HG03575 (cell line): Measurements from ENCODE around the gene SPNS2.

Experiments
- ATAC-seq: cut with Tn5 transposase; IDR thresholded peaks from one replicate; pipeline ENCODE4 v1.9.1; 2021; ENCODE audit not compliant: unreplicated experiment, insufficient number of reproducible peaks, low FRiP score; ENCODE audit errors: extremely low read depth

SPNS2 gene

DNA sequence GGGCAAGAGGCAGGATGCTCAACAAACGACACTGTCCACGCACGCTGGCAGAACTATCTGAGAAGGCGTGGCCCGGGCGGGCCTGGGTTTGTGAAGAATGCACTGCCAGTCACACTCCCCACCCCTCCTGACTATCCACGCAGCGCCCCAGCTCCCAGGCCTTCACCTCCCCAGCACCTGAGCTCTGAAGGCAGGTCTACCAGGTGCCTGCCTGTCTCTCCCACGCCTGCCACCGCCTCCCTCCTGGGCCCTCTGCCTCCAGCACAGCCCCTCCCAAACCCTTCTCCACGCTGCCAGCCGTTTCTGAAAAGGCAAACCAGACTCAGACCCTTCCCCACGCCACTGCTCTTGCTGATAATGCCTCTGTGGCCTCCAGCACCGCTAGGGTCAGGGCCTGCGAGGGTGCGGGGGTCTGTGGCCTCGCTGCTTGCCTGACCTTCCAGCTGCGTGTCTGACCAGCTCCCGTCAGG, 44.9 kb downstream of the SPNS2 start:
- no peak for ATAC-seq

DNA sequence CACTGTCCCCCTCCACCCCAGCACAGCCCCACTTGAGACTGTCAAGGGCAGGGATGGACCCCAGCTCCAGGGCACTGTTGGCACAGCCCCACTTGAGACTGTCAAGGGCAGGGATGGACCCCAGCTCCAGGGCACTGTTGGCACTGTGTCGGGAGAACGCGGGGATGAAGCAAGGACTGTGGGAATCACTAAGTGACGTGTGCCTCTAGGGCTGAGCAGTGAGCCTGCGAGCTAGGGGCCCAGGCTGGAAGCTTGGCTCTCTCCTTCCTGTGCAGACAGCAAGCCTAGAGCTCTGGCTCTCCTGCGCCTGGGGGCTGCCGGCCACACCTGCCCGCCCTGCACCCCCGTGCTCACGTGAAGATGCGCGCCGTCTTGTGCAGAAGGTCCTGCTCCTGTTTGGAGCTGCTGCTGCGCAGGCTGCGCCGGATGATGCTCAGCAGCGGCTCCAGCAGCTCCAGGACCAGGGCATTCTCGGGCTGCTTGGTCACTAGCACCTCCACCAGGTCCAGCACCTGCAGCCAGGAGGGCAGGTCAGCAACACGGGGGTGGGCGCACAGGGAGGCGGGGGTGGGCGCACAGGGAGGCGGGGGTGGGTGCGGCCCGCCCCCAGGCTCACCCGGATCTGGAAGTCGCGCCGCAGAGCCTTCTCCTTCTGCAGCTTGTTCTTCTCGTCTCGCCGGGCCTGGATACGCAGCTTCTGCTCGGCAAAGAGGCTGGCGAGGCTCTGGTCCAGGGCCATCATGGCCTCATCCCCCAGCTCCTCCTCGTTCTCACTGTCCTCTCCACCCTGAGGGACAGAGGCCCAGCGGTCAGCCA, 45.7 kb downstream of the SPNS2 start:
- ATAC-seq, result no peak

DNA sequence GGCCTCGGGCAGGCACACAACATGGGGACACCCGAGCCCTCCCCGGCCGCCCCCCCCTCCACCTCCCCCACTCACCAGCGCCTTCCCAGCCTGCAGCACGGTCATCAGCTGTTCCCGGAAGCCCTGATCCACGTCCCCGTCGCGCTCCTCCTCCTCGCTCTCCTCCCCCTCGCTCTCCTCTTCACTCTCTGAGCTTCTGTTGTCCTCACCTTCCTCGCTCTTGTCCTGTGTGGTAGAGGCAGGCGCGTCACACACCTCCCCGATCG, 46.2 kb downstream of the SPNS2 start:
- ATAC-seq, result no peak

DNA sequence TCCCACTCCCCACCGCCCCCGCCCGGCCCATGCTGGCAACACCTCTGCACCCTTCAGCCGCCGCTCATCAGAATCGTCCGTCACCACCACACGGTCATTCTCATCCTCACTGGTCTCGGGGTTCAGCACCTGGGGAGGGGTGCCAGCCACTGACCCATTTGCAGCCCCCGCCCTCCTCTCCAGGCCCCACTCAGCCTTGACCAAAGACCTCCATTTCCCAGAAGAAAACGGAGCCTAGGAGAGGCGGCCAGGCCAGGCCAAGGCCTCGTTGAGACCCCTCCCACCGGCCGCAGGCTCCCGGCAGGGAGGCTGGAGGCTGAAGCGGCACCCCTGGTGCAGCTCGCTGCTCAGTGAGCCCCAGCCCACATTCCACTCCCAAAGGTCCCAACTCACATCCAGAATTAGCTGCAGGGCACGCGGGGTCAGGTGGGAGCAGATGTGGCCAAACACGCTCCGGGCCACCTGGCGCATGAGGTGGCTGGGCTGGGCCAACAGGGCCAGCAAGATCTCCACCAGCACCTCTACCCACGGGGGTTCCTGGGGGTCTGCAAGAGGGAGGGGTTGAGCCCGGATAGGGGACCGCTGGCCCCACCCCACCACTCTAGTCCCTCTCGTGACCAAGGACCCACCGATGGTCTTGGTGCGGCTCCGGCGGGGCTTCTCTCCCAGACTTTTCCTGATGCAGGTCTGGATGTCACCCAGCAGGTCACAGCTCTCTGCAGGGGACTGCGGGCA, 46.7 kb downstream of the SPNS2 start:
- ATAC-seq, result no peak

DNA sequence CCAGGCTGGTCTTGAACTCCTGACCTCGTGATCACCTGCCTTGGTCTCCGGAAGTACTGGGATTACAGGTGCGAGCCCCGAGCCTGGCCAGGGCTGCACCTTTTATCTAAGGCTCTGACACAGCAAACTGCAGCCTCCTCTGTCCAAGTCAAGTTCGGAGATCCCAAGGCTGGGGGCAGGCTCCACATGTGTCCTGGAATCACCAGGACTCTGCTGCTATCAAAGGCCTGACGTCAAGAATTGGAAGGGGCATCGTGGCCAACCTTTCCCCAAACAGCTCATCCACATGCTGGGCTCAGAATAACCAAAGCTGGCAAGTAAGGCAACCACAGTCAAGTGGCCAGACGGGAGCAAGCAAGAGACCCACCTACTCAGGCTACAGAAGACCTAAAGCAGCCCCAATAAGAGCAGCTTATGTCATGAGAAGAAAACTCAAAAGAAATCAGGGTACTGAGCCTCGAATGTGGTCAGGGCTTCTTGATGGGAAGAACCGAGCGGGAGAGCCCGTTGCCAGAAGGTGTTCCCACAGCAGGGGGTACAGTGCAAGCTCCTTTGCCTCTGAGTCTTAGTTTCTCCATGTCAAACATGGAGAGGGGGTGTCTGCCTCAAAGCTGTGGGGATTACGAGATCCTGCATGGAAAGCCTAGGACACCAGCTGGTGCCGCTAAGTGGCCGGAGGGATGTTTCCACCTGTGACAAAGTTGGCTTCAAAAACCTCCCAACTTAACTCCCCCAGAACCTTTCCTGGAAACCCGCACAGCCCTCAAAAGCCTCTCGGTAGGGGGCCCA, 48.6 kb downstream of the SPNS2 start:
- ATAC-seq, result no peak

DNA sequence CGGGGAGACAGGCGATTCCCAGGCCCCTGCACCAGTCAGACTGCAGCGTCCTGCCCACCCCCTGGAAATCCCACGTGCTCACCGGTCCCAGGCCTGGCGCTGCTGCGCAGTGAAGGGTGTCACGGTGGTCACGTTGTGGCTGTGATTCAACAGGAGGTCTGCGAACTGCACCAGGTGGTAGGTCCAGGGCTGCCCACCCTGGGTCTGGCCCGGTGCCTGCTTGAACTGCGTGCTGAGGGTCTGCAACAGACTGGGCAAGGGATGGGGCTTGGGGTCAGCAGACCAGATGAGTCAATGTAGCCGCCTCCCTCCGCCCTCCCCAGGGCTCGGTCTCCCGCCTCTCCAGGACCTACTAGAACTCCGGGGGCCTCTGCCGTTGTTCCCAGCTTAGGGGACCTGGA, 49.4 kb downstream of the SPNS2 start:
- ATAC-seq, result no peak

DNA sequence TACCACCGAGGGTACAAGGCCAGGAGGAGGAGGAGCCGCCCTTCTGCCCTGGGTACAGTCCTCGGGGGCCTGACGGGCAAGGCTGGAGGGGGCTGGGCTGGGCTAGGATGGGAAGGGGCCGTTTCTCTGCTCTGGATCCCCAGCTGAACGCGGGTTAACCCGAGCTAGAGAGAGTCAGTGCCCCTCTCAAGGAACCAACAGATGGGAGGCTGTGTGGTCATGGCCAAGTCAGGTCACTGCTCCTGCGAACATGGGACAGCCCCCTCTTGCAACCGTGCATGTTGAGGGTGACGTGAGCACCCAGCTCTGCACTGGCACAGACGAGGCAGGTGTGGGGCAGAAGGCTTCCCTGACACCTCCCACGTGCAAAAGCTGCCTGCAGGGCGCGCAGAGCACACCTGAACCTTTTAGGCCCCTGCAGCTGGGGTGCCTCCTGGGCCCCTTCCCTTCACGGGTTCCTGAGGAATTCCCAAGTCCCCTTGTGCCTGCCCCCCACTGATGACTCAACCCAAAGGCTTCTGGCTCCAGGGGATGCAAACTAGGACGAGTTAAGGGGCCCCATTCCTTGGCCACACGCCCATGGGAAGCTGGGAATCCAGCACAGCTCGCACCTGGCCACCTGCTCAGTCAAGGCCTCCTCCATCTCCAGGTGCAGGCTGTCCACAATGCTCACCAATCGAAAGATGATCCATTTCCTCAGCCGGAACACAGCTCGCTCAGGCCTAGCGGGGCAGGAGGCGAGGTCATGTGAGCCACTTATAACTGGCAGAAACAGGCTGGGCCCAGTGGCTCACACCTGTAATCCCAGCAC, 50.2 kb downstream of the SPNS2 start:
- no peak for ATAC-seq

DNA sequence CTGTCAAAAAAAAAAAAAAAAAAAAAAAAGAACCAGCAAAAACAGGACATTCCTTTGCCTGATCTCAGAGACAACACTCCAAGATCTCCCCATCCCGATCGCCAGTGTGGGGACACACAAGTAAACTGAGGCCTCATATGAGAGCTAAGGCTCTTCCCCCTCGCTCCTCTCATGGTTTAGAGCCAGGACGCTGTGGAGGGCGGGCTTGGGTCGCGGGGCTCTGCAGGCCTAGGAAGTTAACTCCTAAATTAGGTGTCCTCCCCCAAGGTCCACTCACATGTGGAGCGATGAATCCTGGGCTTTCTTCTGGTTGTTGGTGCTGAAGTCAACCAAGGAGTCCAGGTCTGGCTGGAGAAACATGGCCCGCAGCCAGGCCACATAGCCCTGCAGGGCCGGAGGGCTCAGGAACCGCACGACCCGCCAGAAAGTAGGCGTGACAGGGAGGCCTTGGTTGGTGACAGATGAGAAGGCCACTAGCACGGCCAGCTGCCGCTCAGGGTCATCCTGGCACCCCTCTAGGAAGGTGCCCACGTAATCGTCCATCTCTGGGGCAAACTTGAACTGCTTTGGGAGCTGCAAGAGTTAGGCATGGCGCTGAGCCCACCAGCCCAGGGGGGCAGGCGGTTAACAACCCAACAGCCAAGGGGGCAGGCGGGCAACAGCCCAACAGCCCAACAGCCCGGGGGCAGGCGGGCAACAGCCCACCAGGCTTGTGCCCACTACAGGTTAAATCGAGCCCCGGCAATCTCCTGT, 51.3 kb downstream of the SPNS2 start:
- no peak for ATAC-seq

DNA sequence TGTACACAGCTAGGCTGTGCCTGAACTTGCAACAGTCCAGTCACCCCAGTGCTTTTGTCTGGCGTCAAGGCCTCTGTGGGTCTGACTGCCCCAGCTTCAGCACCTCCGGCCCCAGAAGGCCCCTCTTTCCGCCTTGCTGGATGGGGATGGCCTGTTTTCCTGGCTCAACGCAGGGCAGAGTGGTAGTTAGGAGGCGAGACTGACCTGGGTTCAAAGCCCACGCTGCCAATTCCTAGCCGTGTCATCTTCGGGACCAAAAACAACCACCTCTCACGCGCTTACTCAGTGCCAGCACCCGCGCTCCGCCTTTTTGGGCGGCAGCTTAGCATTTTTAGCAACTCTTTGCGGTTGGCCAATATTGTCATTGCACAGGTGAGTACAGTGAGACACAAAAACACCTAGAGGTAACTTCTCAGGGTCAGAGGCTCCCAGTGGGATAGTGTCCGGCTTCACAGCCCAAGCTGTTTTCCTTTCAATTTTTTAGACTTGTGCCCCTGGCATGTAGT, 51.9 kb downstream of the SPNS2 start:
- ATAC-seq, result no peak

DNA sequence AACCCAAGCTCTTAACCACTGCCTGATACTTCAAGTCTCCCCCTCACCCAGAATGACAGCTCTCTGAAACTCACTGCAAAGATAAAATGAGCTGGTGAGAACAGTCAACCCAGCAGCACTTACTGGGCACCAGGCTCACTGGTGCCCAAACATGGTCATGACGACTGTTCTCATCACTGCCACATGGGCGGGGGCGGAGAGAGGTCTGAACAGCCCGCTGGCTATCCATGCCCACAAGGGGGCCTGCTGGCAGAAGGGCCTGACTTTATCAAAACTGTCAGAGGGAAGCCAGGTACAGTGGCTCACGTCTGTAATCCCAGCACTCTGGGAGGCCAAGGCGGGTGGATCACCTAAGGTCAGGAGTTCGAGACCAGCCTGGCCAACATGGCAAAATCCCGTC, 52.5 kb downstream of the SPNS2 start:
- no peak for ATAC-seq

DNA sequence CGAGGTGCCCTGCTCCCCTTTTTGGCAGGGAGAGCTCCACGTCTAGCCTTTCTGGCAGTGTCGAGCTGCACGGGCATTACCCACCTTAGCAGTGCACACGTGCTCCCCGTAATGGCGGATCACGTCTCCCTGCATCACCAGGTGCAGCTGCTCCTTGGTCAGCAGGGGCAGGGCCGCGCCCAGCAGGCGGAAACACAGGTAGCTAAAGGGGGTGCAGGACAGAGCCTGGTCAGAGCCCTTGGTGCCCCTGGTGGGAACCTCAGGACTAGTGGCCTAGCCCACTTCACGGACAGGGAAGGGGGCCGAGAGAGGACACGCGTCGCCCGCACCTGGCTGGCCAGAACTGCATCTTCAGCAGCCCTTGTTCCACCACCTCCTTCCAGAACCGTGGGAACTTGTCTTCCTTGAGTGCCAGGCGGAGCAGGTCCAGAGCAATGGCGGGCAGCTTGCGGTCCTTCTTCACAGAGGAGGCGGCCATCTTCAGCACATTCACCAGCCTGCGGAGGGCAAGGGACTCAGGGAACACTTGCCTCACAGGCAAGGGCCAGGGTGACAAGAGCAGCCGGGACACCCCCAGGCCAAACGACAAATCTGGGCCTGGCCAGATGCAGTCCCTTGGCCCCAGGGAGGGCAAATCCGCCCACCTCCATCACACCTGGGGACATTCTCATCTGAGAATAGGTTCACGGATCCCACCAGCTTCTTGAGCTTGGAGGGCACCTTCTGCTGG, 53.3 kb downstream of the SPNS2 start:
- no peak for ATAC-seq

DNA sequence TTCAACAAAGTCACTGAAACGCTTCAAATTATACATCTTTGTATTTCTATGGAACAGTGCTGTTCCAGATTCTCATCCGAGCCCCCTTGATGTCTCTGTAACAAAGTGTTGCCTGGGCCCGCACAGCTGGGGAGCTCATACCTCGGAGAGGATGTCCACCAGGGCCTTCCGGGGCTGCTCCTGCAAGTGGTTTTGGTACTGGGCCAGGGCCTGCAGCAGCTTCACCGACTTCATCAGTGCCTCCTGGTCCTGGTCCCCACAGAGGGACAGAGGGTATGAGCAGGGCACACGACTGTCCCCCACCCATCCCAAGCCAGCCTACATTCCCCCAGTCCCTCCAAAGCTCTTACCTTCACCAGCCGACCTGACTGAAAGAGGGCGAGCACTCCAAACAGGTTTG, 55.0 kb downstream of the SPNS2 start:
- ATAC-seq, result no peak

DNA sequence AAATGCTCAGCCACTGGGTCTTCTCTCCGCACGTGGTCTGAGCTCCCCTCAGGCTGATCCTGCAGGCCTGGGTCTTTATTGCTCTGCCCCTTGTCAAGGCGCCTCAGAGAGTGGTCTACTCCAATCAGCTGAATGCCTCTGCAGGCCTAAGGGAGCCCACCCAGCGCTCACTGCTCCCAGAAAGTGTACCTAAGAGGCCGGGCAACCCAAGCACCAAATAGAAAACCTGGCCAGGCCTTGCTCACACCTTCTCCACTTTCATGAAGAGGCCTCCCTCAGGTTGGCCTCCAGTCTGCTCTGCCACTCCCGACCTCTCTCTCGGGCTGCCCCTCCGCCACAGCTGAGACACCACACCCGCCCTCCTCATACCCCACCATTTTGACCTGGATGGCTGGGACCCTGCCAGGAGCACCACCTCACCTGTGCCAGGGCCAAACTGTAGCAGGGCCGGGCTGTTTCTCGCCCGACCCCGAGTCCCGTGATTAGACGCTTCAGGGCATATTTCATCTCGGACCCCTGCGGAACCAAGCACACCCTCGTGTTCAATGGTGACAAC, 55.8 kb downstream of the SPNS2 start:
- no peak for ATAC-seq

DNA sequence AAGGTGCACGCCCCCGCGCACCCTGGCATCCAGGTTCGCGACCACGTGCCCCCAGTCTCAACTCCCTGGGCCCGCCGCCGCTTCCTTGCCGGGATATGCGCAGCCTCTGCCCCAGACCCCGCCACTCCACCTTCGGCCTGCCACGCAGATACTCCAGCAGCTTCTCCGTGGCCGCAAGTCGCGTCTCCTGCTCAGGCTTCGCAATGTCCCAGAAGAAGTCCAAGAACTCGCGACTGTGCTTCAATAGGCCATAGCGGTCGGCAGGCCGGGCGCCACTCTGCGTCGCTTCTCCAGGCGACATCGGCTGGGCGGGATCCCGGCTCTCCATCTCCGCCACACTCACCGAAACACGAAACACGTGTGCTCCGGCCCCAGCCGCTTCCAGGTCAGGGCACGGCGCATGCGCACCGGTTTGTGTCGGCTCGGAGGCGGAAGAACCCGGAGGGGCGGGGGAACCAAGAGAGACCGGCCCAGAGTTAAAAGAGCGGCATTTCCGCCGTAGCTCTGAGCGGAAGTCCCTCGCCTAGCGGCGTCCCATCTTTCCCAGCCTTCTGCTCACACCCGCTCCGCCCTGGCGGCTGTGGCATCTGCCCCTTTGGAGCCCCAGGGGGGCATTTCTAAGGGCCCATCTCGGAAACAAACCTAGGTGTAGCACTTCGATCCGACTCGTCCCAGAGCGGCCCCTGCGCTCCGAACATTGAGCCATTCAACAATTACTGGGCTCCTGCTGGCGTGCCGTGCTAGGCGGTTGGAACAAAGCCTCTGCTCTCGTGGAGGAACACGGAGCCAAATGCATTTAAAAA, 56.5 kb downstream of the SPNS2 start, which contains the start of gene MYBBP1A:
TSS of gene MYBBP1A (minus strand) at position 388 of the 803 bp plus-strand sequence. CDS start at position 328, 60 bp downstream.
- no peak for ATAC-seq

DNA sequence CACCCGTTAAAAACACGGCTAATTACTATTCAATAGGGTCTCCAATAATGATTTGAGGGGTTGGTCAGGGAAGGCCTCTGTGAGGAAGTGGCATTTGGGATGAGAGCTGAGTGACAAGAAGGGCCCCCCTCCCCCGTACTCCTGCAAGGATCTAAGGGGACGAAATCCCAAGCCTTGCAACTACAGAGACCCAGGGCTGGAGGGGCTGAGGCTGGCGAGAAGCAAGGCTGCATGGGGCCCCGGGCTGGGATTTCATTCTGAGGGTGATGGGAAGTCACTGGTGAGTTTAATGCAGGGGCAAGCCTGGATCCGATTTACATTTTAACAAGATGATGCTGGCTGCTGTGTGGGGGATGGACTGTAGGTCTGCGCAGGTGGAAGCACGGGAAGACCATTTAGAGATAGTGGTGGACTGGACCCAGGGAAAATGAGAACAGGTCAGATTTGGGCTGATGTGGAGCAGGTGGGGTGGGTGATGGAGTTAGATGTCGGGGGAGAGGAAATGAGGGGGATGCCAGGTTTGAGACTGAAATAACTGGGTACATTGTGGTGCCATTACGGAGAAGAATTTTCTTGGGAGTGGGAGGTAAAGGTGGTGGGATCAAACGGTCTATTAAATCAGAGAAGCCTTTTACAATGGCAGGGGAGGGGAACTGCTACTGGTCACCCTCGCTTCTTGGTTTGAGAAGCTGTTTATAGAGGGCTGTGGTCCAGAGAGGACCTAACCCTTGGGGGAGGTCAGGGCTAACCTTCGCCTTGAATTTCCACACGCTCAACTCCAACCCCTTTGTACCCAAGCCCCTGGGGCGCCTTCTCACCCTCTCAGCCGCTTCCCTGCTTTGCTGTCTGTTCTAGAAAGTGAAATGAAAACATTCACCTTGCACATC, 57.4 kb downstream of the SPNS2 start:
- ATAC-seq, result no peak

DNA sequence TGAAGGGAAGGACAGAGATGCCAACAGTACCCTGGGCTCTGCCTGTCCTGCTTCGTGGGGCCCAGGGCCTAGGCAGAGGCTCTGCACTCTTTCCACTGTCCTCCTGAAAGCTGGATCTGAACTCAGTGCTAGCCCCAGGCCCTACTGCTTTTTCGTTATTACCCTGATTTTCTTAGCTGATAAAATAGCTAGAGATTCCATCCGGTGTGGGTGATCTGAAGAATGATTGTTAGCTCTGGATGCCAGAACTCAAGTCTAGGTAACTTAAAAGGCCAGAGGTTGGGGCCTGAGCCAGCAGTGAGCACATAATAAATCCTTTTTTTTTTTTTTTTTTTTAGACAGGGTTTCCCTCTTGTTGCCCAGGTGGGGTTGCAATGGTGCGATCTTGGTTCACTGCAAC, 58.3 kb downstream of the SPNS2 start:
- no peak for ATAC-seq
